ENCODE data around the gene PAQR7.

Gene PAQR7

DNA sequence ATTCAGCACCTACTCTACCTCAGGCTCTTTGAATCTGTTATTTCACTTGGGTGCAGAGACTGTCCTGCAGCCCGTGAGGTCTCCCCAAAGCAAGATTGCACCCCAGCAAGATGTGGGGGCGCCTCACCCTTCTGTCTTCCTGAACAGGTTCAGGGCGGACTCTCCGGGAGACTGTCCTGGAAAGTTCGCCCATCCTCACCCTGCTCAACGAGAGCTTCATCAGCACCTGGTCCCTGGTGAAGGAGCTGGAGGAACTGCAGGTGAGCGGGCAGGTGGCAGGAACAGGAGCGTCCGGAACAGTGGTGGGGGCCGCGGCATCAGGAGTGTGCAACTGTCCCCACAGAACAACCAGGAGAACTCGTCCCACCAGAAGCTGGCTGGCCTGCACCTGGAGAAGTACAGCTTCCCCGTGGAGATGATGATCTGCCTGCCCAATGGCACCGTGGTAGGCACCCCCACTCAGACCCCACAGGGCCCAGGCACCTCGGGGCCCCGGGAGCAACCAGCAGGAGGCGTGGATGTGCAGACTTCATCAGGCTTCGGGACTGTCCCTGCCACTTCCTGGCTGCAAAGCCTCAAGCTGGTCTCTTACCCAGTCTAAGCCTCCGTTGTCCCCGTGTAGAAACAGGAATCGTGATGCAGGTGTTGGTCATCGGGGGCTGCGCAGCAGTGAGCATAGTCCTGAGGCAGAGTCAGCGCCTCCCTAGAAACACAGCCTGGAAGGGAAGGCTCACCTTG, 61.6 kb downstream of the PAQR7 start:
- no peak for DNase-seq

DNA sequence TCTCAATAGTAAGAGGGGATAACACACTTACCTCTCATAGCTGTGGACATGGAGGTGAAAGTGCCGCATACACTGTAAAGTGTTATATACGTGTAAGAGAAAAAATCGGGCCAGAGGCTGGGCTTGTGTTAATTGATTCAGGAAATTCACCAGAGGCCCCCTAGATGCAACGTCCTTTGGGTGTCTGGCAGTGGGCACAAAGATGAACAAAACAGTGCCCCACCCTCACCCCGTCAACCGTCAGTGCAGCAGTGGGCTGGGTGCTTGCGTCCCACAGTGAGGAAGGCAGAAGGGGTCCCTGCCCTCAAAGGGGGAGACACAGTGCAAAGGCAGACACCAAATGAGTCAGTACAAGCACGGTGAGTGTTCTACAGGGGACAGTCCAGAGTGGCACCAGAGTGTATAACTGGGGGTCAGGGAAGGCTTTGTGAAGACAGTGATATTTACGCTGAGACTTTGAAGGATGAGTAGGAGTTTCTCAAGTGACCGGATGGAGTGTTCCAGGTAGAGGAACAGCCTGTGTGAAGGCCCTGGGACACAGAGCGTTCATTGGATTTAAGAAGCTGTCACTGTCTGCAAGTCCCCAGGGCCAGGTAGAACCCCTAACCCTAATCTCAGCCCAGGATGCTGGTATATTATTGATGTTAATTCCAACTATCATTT, 62.3 kb downstream of the PAQR7 start:
- DNase-seq: no peak
